Effector memory CD8-positive, alpha-beta T cell (primary cell): Measurements from ENCODE around the gene CYP24A1.
"Not testable (repeated sequence)": the region's sequence is repeated elsewhere in the genome, so short reads cannot be mapped to it uniquely, and the experiment has no call there.

ENCODE experiments used
- ATAC-seq: fragments of 150-1000 bp; cut with Tn5 transposase; replicated peaks from 2 replicates; pipeline ENCODE4 v1.10.0; 2021; ENCODE audit warnings: mild to moderate bottlenecking, moderate library complexity
- DNase-seq, 3 experiments: peaks; one replicate each; pipeline ENCODE4 v3.0.0; 2021
- H3K27ac Mint-ChIP-seq, 2 donors: one replicate each; pipeline ENCODE4 v1.8.0; 2022; ENCODE audit warnings: mild to moderate bottlenecking in 2 of 2, mixed read lengths in 2 of 2, moderate library complexity in 2 of 2
- H3K27me3 Mint-ChIP-seq, 2 donors: one replicate each; pipeline ENCODE4 v1.8.0; 2022; ENCODE audit warnings: mixed read lengths in 2 of 2
- H3K36me3 Mint-ChIP-seq: one replicate; pipeline ENCODE4 v1.8.0; 2022; ENCODE audit warnings: mild to moderate bottlenecking, moderate library complexity, mixed read lengths; ENCODE audit not compliant: insufficient read depth
- H3K4me1 Mint-ChIP-seq, 2 donors: one replicate each; pipeline ENCODE4 v1.8.0; 2022; ENCODE audit warnings: low read depth in 2 of 2, mixed read lengths in 2 of 2
- H3K4me3 Mint-ChIP-seq, 2 donors: one replicate each; pipeline ENCODE4 v1.8.0; 2022; ENCODE audit warnings: mild to moderate bottlenecking in 2 of 2, mixed read lengths in 2 of 2, moderate library complexity in 2 of 2
- H3K9me3 Mint-ChIP-seq, 2 donors: one replicate each; pipeline ENCODE4 v1.8.0; 2022; ENCODE audit warnings: mixed read lengths in 2 of 2

The CYP24A1 gene

DNA sequence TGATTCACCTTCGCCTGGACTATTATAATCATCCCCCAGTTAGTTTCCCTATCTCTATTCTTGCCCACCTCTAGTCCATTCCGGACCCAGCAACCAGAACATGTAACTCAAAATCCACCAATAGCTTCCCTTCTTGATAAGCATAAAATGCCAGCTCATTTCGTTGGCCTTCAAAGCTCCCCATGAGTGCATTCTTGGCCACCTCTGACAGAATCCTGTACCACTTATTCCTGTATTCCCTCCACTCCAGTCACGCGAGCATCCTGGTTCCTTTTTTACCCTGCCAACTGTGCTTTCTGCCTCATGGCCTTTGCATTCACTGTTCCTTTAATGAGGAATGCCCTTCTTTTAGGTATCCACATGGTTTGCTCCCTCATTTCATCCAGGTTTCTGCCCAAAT is 36.7 kb downstream of the CYP24A1 start:
- H3K4me1 Mint-ChIP-seq = no peaks in the 10 kb centered on the region
- no peak overlapping the region for H3K27ac Mint-ChIP-seq
- no peaks in the 10 kb centered on the region for H3K36me3 Mint-ChIP-seq
- H3K27me3 Mint-ChIP-seq = peaks cover 0 to 12% of the 10 kb centered on the region in 2 donors
- no peak for DNase-seq
- H3K9me3 Mint-ChIP-seq = no peaks in the 10 kb centered on the region
- no peak overlapping the region for H3K4me3 Mint-ChIP-seq
- no peak for ATAC-seq

DNA sequence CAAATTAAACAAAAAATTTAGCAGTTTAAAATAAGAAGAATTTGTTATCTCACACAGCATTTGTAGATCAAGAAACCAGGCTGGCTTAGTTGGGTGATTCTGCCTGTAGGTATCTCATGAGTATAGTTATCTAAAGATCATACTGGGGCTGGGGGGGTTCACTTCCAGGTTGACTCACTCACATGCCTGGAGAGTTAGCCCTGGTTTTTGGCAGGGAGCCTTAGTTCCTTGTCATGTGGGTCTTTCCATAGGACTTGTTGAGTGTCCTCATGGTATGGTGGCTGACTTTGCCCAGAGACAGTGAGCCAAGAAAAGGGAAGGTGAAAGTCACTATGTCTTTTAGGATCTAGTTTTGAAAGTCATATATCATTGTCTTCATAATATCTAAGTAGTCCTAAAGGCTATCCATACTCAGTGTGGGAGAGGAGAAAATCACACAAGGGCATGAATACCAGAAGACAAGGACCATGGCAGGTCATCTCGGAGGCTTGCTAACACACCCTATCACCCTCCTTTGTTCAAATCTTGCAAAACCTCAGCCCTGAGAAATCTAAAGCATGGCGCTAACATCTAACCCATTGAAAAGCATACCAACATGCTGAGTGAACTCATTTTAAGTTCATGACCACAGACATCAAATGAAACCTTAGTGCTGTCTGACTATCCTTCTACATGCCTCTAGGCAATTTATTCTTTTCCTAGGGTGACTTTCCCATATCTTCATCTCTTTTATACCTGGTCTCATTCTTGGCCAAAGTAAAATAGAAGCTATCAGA is 39.2 kb downstream of the CYP24A1 start:
- Mint-ChIP-seq H3K4me1 (no peaks in the 10 kb centered on the region), H3K27me3 (peaks cover 0 to 6% of the 10 kb centered on the region in 2 donors), H3K36me3 (no peaks in the 10 kb centered on the region), H3K27ac (no peak overlapping the region), H3K9me3 (no peaks in the 10 kb centered on the region), H3K4me3 (no peak overlapping the region)
- ATAC-seq = no peak
- no peak for DNase-seq

DNA sequence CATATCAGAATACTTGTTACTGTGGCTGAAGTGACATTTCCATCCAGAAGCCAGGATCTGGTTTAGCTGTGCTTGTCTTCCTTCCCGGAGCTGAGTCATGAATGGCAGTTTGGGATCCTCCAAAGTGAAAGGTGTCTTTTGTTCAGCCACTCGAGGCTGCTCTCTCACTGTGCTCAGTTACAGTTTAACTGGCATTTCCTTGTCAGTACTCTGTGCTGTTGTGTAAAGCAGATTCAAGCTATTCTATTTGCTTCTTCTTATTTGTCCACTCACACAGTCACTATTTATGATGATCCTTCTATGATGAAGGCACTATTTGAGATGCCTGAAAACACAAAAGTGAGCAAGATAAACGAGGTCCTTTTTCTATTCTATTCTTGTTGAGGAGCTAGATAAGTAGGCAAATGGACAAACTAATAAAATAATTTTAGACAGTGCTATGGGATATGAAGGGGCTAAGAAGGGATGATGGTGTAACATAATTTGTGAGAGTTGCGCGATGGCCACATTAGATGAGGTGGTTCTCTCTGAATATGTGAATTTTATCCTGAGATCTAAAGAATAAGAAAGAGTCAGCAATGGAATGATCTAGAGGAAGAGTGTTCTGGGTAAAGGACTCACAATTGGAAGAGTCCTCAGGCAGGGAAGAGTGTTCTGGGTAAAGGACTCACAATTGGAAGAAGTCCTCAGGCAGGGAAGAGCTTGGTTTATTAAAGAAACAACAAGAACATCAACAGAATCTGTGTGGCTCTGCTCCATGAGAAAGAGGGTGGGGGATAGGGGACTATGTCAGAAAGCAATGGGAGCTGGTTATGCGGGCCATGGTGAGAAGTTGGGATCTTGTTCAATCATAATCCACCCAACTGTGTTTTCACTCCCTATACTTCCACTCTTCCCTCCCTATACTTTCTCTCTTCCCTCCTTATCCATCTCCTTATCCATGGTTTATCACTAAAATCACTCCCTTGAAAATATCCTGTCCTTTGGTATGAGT is 40.1 kb downstream of the CYP24A1 start:
- no peak for DNase-seq
- Mint-ChIP-seq H3K27me3 (peaks cover 0 to 6% of the 10 kb centered on the region in 2 donors), H3K4me1 (no peaks in the 10 kb centered on the region), H3K4me3 (no peak overlapping the region), H3K36me3 (no peaks in the 10 kb centered on the region), H3K27ac (no peak overlapping the region), H3K9me3 (no peaks in the 10 kb centered on the region)
- ATAC-seq = no peak

DNA sequence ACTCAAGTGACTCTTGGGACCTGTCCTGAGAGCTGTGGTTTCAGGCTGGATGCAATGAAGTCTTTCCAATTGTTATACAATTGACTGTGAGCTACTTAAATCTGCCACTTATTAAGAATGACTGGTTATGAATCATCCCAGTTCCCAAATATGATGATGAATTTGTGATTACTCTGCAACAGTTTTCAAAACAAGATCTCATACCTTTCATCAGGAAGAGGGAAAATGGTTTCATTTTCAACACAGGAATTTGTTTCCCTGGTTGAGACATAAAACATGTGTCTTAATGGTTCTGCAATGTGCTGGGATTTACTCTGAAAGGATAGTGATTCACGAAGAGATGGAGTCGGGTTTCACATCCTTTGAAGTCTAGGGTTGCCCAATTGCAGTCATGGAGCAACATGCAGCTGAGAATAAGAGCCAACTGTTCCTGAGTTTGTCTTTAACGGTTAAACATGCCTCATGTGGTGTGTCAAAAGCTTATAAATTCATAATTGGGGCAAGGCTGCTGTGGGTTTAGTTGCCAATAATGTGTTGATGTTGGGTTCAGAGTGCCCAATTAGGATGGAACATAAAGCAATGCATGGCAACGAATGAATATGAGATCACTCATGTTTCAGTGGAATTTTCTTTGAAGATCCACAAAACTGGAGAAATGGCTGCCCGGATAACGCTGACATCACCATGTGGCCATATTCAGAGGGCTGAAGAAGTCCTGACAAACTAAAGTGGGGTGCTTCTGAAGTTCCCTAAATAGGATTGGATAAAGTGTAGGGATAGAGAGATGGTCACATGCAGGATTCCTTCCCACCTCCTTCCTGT is 41.0 kb downstream of the CYP24A1 start:
- H3K36me3 Mint-ChIP-seq = no peaks in the 10 kb centered on the region
- no peak for ATAC-seq
- H3K4me3 Mint-ChIP-seq = no peak overlapping the region
- H3K27ac Mint-ChIP-seq = no peak overlapping the region
- no peak for DNase-seq
- H3K9me3 Mint-ChIP-seq = no peaks in the 10 kb centered on the region
- H3K27me3 Mint-ChIP-seq = peaks cover 0 to 6% of the 10 kb centered on the region in 2 donors
- no peaks in the 10 kb centered on the region for H3K4me1 Mint-ChIP-seq

DNA sequence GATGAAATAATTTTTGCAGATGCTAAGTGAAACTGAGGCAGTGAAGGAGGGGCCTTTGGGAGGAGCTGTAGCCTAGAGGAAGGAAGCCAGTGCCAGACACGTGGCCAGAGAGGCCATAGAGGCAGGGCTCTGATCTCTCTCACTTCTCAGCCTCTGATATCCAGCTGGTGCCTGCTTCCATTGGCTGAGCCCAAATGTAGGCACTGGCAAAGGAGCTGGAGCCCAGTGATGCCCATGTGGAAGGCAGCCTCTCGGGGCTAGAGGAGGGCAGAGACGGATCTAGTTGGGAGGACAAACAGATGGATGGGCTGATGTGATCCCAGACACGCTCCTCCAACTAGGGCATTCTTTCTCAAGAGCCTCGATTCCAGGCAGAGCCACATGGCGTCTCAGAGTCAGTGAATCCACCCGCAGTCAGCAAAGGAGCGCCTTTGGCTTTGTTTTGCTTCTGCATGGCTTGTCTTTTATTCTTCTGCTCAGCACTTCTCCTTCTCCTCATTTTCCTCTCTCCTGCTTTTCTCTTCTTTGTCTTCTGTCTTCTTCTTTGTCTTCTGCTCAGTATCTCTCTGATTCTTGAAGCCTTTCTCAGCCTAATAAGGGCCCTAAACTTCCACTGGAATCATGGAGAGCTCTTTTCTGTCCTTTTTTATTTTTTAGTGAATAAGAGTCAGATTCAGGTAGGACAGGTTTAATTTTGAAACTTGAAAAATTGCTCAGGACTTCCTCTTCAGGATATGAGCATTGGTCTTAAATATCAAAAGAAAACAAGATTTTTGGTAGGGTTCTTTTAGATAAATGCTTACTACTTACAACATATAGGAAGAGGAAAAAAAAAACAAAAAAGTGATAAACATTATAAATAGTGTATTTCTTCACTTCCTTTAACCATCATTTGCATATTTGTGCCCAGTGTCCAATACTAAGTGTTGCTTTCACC is 41.8 kb downstream of the CYP24A1 start:
- Mint-ChIP-seq H3K27me3 (peaks cover 0 to 6% of the 10 kb centered on the region in 2 donors), H3K27ac (no peak overlapping the region), H3K4me1 (no peaks in the 10 kb centered on the region), H3K36me3 (no peaks in the 10 kb centered on the region), H3K4me3 (no peak overlapping the region), H3K9me3 (no peaks in the 10 kb centered on the region)
- no peak for DNase-seq
- ATAC-seq = no peak

DNA sequence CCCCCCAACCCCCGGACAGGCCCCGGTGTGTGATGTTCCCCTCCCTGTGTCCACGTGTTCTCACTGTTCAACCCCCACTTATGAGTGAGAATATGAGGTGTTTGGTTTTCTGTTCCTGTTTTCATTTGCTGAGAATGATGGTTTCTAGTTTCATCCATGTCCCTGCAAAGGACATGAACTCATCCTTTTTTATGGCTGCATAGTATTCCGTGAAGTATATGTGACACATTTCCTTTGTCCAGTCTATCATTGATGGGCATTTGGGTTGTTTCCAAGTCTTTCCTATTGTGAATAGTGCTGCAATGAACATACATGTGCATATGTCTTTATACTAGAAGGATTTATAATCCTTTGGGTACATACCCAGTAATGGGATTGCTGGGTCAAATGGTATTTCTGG is 42.7 kb downstream of the CYP24A1 start:
- H3K36me3 Mint-ChIP-seq, H3K9me3 Mint-ChIP-seq, H3K4me3 Mint-ChIP-seq, ATAC-seq, H3K27me3 Mint-ChIP-seq, DNase-seq, H3K27ac Mint-ChIP-seq, H3K4me1 Mint-ChIP-seq: not testable (repeated sequence)

DNA sequence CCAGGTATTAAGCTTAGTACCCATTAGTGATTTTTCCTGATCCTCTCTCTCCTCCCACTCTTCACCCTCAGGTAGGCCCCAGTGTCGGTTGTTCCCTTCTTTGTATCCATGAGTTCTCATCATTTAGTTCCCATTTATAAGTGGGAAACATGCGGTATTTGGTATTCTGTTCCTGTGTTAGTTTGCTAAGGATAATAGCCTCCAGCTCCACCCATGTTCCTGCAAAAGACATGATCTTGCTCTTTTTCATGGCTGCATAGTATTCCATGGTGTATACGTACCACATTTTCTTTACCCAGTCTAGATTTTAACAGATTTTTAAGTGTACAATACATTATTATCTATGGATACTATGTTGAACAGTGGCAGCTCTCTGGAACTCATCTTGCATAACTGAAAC is 44.4 kb downstream of the CYP24A1 start:
- Mint-ChIP-seq H3K27me3 (peaks cover 6% of the 10 kb centered on the region in 2 donors), H3K9me3 (no peaks in the 10 kb centered on the region), H3K27ac (no peak overlapping the region), H3K4me1 (no peaks in the 10 kb centered on the region), H3K4me3 (no peak overlapping the region), H3K36me3 (no peaks in the 10 kb centered on the region)
- no peak for ATAC-seq
- DNase-seq = no peak

DNA sequence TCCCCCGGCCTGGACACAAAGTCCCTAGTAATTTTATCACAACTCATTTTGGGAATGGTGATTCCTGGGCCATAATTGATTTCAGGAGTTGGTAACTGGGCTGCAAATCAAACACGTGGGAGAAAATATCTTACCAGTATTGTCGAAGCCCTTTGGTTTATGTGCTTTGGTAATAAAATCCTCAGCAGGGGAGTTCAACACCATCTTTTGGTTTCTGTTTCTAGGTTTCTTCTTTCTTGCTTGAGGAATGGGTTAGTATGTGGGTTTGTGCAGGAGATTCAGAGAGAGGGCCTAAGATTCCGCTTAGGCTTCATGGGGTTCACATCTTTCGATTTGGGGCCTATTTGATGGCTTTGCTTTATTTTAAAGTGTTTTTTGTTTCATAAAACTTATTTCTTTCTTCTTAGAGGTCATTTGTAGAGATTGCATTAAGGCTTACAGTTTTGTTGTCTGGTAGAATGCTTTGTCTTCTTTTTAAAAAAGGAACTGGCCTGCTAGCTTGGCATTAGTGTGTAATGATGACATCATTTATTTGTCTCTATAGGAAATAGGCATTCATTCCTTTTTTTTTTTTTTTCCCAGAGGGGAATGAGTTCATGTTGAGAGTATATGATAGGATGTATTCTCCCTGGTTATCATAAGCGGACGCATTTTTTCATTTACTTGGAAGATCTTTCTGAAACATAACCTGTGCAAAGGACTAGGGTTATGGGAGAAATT is 45.8 kb downstream of the CYP24A1 start:
- Mint-ChIP-seq H3K36me3 (no peaks in the 10 kb centered on the region), H3K4me1 (no peaks in the 10 kb centered on the region), H3K27ac (no peak overlapping the region), H3K4me3 (no peak overlapping the region), H3K27me3 (peaks cover 6% of the 10 kb centered on the region in 2 donors), H3K9me3 (no peaks in the 10 kb centered on the region)
- no peak for DNase-seq
- ATAC-seq = no peak

DNA sequence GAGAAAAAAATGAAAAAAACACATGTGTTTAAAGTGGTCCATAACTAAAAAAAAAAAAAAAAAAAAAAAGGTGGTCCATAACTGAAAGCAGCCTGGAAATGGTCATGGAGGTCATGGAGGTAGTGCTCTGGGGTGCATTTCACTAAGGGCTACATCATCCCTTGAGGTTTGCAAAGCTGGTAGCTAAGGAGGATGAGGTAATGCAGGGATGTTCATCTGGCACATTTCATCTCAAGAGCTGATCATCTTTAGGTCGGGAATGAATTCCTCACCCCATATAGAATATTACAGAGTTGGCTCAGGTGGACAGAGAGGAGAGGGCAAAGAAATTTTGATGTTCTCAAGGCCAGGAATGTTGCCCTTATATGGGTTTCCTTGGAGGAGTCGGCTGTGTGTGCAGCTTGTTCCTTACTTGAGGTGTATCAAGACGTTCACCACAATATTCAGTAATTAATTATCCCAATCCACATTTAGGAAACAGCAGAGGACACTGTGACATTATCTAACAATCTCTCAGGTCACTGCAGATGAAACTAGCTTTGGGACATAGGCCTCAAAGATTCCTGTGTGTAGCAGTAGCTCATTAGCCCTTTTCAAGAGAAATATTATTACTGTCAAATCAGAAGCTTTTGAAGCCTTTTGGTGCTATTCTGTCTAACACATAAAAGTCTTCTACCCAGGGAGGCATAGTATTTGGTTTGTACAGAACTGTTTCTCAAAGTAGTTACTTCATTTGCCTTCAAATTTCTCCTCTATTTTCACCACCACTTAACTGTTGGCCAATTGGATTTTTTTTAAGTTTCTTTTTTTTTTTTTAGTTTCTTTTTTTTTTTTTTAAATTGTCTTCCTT is 46.8 kb downstream of the CYP24A1 start:
- peaks cover 6% of the 10 kb centered on the region in 2 donors for H3K27me3 Mint-ChIP-seq
- H3K27ac Mint-ChIP-seq = no peak overlapping the region
- H3K9me3 Mint-ChIP-seq = no peaks in the 10 kb centered on the region
- H3K36me3 Mint-ChIP-seq = no peaks in the 10 kb centered on the region
- no peak for ATAC-seq
- DNase-seq = no peak
- H3K4me3 Mint-ChIP-seq = no peak overlapping the region
- H3K4me1 Mint-ChIP-seq = no peaks in the 10 kb centered on the region

DNA sequence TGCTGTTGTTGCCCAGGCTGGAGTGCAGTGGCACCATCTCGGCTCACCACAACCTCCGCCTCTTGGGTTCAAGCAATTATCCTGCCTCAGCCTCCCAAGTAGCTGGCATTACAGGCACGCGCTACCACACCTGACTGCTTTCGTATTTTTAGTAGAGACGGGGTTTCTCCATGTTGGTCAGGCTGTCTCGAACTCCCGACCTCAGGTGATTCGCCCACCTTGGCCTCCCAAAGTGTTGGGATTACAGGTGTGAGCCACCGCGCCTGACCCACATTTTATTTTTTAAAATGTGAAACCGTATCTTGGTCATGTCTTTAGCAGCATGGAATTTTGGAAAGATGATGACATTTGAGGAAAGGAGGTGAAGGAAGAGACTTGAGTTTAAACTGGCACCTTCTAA is 47.5 kb downstream of the CYP24A1 start:
- H3K27me3 Mint-ChIP-seq, H3K4me1 Mint-ChIP-seq, H3K36me3 Mint-ChIP-seq, H3K4me3 Mint-ChIP-seq, DNase-seq, H3K27ac Mint-ChIP-seq, H3K9me3 Mint-ChIP-seq, ATAC-seq: not testable (repeated sequence)

DNA sequence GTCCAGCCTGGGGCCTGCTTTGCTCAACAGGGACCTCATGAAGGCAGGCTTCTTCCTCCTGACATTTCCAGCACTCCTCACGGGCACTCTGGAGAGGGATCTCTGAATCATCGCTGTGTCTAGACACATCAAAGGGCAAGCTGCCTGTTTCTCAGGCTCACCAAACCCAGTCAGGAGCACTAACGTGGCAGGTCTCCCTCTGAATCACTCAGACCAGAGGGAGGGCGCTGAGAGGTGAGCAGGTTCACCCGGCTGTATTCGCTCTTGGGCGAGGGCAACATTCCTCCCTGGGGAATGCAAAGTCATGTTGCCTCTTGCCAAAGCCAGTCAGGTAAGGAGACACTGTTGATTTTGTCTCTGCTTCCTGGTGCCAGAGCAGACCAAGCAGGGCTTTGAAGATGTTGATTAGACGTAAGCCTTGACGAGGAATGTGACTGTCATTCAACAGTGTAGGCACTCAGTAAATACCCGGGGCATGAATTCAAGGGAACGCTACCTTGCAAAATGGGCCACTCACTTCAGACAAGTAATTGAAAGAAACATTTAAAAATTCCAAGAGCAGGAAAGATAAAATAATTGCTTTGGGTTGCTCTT is 50.1 kb downstream of the CYP24A1 start:
- Mint-ChIP-seq H3K4me3 (no peak overlapping the region), H3K36me3 (no peaks in the 10 kb centered on the region), H3K9me3 (no peaks in the 10 kb centered on the region), H3K4me1 (no peaks in the 10 kb centered on the region), H3K27me3 (peaks cover 0 to 6% of the 10 kb centered on the region in 2 donors), H3K27ac (no peak overlapping the region)
- ATAC-seq = no peak
- no peak for DNase-seq
